HG03139 (cell line): ENCODE results near the gene ROR2.

Experiments
- ATAC-seq: cut with Tn5 transposase; IDR thresholded peaks from one replicate; pipeline ENCODE4 v1.9.1; 2021; ENCODE audit not compliant: unreplicated experiment

ROR2 gene

DNA sequence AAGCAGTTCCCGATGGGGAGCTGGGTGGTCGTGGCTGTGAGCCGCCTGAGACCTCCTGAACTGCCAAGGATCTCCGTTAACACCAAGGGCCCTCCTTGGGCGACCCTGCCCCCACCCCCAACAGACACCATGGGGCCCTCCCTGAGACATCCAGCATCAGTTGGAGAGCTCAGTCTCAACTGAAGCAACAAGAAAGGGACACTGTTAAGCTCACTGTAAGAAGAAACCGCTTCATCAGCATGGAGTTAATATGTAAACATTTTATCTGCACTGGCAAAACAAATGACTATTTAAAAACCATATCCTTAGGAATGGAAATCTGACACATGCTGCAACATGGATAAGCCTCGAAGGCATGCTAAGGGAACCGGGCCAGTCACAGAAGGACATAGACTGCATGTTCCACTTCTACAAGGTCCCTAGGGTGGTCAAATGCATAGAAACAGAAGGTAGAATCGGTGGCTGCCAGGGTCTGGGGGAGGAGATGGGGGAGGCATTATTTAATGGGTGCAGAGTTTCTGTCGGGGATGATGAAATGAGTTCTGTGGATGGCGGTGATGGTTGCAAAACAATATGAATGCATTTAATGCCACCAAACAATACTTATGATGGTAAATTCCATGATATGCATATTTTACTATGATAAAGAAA lies 47.4 kb downstream of the ROR2 start:
- ATAC-seq: no peak

DNA sequence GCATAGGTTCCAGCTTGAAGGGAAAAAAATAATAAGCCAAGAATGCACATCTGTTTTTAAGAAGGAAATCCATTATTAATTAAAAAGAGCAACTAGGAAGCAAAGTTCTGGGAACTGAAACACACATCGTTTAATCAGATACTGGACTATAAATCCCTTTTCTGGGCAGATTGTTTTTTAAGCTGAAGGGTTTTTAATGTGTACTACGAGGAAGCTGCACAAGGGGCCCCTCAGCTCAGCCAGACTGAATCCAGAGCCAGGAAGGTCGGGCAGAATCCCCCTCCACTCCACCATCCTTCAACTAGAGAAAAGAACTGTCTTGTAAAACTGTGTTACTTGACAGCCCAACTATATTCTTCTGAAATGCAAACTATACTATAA lies 49.2 kb downstream of the ROR2 start:
- ATAC-seq: no peak

DNA sequence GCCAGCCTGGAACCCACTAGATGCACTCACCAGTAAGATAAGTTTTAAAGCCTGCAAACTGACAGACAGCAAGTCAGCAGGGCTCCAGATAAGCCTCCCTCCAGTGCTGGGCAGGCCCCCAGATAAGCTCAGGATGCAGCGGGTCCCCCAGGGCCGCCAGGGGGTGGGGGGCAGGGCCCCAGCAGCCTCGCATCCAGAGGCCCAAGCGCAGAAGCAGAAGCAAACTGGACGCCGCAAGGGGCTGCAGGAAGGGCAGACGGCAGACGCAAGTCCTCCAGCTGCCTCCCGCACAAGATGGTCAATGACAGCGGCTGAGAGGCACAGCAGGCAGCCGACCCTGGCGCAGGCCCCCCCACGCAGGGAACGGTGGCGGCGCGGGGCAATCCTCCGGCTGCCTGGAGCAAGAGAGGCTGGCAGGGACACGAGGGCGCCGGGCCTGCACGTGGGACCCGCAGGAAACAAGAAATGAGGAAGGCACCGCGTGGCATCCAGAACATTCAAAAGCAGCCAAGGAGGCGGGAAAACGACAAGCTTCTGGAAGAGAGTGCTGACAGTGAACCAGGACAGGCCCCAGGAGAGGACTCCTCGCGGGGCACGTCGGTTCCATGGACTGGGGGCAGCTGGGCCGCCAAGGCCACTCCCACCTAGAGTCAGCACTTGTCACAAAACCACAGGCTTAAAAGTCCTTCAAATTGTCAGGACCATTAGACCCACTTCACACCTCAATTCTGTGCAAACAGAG lies 49.8 kb downstream of the ROR2 start:
- no peak for ATAC-seq

DNA sequence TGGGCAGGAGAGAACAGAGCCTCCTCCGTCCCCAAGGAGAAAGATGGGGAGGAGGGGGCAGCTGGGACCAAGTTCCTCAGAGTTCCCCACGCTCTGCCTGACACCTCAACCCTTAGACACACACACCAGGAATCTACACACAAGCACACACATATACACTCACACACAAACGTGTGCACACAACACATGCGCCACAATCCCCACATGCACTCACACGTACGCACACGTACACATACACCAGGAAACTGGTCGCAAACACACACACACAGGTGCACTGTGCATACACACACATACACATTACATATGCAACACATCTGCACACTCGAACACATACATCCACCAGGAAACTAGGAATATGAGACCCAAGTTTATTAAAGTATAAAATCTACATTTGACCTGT lies 50.4 kb downstream of the ROR2 start:
- no peak for ATAC-seq

DNA sequence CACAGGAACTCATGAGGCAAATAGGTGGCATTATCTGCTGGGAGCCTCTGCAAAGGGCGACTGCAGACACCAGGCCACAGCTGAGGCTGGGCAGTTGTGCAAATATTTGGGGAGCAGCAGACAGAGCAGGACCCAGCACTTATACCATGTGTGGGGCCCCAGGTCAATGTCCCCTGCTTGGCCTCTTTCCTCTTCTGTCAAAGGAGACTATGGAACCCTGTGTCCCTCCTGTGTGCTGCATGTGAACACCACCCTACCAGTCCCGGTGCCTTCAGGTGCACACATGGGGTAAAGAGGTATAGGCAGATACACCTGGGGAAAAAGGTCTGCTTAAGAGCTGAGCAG lies 50.8 kb downstream of the ROR2 start:
- ATAC-seq: no peak

DNA sequence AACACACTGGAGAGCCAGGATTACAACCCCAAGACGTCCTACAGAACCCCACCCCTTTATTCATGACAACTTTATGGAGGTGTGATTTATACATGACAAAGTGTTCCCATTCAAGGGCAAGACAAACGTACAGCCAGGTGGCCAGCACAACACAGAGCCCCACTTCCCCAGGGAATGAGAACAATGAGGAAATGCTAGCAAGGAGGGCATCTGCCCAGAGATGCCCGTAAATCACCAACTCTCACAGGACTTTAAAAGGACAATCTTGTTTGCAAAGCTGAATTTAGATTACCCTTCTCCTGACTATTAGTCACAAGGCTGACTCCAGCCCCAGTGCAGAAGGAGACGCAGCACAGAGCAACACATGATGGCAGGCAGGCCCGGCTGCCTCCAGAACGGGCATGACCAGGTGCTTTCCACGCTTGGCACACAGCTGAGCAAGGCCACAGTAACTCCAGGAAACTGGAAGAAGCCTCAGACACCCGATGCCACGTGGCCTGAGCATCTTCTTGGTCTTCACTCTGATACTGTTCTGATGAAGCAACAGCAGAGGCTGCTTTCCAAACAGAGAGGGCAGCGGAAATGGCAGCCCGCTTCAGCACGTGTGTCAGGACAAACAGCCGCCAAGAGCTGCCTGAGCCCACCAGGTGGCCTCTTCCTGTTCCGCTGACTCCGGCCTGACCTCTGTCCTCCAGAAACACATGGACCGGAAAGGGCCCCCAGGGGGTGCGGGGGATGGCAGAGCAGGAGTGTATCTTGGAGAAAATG lies 51.4 kb downstream of the ROR2 start:
- no peak for ATAC-seq

DNA sequence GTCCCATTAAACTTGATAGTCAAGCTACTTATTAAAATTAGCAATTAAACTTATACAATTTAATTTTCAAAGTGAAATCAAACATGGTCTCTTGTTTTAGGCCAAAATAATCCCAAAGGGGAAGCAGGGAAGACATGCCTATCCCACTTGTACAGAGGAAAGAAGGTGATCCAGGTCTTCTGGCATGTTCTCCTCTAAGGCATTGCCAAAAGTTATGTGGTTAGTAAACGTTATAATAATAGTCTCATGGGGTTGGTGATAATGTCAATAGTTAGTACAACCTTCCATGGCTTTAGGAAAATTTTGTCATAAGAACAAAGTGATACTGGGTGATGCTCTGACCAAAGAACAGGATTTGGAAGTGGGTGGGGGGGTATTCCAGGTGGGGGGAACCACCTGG lies 52.8 kb downstream of the ROR2 start:
- ATAC-seq: no peak

DNA sequence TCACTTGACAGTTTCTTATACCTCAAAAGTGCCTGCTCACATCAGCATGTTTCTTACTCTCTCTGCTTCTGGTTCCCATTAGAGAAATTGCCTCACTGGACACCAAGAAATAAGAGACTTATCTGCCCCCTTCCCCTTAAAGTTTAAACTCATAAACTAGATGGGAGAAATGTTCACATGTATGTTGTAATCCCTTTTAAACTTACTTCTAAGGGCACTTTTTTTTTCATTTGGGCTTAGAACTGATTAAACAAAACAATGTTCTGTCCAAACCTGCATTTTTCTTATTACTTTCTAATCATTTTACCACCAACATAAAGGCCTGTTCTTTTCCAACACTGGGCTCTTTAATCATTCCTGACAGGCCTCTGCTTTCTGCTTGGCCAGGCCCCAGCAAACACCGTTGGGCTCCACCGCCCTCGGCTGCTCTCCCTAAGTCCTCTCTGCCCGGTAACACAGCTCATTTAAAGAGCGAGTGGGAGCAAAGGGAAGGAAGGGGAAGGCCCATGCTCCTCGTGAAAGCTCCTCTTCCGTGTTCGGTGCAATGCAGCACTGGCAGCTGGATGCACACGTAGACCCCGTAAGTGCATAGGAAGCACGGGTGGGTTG lies 53.4 kb downstream of the ROR2 start:
- no peak for ATAC-seq

DNA sequence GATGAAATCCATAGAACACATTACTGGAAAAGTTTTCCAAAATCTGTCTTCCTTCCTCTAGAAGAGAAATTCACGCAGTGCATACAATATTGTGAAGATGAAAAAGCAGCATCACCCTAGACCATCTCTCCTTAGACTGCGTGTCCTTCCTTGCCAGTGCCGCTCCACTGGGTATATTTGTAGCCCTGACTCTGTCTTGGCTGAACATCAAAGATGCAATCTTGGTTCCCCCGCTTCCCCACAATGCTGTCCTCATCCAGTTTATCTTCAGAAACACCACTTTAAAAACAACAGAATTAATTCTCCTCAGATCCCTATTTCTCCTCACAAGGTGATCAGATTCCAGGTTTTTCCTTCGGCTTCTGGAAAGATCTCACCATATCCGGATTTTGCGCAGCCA lies 53.9 kb downstream of the ROR2 start:
- ATAC-seq: no peak

DNA sequence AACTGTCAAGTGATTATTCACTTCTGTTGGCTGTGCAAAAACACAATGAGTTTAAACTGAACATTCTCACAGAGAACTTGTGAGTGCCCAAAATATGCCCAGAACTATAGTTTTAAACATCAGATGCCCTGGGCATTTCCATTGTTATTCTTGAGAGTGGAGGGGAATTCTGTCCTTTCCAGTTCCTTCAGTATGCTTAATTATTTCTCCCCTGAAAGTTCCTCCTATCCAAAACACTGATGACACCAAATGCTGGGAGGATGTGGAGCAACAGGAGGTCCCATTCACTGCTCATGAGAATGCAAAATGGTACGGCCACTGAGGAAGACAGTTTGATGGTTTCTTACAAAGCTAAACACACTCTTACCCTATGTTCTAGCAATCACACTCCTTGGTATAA lies 55.5 kb downstream of the ROR2 start:
- no peak for ATAC-seq

DNA sequence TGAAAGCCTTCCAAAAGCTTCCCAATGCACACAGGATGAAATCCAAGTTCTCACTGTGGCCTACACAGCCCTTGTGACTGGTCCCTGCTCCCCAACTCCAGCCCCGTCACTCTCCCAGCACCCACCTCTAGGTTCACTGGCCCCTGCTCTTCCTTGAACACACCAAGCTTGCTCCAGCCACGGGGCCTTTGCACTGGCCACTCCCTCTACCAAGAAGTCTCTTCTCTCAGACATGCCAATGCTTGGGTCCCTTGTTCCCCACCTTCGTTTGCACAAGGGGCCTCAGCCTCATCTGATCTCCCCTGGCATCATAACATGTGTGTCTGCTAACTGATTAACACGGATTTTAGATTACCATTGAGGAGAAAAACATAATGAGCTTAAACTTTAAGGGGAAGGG lies 56.0 kb downstream of the ROR2 start:
- no peak for ATAC-seq

DNA sequence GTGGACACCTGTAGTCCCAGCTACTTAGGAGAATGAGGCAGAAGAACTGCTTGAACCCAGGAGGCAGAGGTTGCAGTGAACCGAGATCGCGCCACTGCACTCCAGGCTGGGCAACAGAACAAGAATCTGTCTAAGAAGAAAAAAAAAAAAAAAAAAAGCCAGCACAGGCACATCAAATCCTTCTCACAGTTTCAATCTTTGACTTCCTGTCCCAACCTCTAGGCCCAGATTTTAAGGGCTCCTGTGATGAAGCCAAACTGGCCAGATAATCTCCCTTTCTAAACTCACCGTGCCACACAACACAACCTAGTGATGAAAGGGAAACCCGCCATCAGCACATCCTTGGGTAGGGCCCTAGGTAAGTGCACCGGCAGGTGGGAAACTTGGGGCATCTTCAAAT lies 58.1 kb downstream of the ROR2 start:
- ATAC-seq: no peak

DNA sequence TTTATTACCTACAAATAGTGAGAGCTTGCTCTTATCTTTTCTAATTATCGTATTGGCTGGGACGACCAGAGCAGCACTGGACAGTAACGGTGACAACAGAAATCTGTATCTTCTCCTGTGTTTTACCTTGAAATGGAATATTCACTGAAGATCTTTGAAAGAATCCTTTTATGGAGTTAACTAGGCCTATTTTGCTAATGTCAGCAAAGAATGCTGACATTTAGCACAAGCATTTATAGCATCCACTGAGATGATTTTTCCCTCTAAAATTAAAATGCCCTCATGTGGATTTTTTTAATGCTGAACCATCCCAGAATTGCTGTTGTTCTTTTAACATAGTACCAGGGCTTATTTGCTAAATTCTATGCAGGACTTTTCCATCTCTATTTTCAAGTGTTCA lies 59.4 kb downstream of the ROR2 start:
- ATAC-seq: no peak

DNA sequence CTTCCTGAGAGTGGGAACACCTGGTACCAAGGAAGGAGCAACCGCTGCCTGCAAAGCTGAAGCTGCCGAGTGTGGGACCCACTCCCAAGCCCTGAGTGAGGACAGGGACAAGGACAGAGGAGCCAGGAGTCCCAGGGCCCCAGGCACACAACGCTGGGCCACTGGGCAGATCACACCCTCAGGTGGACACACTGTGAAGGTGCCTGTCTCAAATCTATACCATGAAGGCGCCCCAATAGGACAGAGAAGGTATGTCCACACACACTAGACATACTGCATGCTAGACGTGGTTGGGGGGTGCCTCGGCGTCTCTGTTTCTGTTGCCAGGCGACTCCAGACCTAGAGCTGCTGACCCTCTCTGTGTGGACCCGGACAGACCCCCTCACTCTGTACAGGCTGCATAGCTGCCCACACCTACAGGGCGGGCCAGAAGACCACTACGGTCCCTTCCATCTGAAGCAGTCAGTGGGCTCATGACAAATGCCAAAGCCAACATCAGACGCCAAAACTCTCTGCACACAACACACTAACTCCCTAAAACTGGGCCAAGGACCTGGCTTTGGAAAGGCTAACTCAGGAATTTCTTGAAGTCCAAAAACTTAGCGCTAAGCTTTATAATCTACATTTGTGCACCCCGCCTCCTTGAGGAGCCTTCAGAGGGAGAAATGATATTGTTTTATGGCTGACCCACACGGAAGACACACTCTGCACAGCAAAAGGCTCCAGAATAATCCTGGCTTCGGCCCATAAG lies 60.7 kb downstream of the ROR2 start:
- no peak for ATAC-seq

DNA sequence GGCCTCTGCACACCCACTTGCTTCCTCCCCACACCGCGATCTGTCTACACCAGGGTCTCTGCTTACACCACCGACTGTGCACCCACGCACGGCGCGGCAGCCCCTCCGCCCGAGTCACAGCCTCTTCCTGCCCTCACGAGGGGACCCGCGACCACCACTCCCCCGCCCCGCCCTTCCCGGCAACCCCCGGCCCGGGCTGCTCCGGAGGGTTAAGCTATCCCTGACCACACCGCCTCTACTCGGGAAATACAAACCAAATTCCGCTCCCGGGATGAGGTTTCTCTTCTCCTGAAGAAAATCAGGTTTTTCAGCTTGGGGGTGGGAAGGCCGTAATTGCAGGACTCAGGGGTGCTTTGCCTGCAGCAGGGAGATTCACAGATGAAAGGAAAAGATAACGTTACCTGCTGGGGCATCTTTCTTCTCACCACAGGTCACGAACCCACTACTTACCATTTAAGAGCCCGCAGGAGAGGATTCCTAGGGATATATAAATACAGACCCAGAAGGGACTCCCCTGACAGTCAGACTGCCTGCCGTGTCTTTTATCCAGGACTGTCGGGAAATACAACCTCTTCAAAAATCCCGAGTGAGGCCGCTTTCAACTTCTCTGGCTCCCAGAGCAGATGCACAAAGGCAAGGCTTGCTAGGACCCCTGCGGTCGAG lies 63.5 kb downstream of the ROR2 start:
- no peak for ATAC-seq

DNA sequence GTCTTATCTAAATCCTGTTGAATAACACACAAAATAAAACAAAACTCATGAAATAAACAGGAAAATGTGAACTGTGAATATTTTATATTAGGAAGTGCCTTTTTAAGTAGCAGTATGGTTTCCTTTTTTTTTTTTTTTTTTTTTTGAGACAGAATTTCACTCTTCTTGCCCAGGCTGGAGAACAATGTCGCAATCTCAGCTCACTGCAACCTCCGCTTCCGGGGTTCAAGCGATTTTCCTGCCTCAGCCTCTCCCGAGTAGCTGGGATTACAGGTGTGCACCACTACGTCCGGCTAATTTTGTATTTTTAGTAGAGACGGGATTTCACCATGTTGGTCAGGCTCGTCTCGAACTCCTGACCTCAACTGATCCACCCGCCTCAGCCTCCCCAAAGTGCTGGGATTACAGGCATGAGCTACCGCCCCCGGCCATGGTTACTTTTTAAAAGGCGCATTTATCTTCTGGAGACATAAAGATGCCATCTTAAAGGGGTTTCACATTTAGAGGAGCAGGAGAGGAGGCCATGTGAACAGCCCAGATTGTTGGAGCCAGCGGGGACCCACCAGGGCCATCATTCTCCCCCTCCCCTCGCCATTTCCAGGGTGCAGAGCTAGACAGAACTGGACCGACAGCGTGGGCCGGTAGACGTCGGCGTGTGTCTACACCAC lies 64.1 kb downstream of the ROR2 start:
- no peak for ATAC-seq

DNA sequence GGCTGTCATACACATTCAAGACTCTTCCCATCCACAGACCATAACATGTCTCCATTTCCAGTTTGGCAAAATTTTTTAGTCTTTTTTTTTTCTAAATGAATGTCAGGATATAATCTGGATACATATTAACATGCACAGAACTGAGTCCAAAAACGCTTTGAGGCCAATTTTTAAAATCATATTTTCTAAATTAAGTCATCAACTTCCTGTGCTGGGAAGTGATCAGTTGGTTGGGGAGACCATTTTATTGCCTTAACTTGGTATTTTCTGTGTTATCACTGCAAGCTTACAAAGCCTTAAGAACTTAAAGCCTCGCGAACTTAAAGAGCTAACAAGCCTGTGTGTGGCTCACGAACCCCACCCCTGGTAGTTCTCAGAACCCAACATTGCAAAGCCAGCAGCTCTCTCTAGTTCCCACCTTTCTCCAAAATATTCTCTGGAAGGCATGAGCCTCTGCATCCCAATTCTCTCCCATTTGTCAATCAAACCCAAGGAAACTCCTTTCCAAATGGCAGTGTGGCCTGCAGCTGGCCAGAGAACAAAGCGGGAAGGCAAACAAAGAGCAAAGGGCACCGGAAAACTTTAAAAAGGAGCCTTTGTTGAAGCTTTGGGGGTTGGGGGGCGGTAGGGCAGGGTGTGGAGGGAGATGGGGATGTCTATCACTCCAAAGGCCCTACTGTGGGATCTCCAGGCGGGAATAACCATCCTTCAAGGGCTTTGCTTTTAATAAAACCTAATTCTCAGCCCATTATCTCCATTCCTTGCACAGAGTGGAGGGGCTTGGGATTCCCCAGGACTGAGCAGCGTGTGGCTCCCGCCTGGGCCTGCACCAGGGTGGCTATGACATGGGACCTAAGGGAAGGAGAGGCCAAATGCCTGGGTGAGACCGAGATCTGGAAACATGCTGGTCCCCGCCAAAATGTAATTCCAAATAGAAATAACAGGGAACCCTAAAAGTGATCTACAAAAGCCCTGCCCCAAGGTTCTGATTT lies 65.0 kb downstream of the ROR2 start:
- ATAC-seq: no peak

DNA sequence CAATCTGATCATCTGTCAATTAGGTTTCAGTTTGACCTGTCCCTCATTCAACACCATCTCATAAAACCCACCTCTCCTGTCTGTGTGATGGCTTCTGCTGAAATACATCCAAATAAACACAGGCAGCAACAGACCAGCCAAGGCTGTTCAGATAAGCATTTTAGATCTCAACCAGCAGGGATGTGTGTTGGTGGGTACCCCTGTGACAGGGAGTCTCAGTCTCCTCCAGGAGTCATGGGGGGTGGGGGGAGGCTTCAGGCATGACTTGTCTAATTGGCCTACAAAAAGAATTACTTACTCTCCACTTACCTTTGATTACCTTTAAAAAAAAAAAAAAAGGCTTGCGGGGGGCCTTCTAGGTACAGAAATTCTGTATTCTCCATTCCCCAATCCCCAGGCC lies 65.9 kb downstream of the ROR2 start:
- no peak for ATAC-seq

DNA sequence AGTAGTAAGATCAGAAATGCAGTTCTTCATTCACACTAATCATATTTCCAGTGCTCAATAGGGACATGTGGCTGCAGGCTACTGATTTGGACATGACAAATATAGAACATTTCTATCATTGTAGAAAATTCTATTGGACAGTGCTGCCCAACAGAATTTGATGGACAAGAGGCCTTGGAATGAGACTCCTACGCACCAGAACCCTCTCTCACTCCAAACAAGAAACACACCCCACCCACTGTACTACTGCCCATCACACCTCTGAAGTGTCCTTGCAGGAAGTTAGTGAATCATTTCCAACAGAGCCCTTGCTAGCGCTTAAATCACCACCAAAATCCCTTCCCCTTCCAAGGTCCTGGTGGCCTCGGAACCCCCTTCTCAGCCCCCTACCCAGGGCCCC lies 66.5 kb downstream of the ROR2 start:
- ATAC-seq: no peak
